ENCODE data around the gene APP.

DNA sequence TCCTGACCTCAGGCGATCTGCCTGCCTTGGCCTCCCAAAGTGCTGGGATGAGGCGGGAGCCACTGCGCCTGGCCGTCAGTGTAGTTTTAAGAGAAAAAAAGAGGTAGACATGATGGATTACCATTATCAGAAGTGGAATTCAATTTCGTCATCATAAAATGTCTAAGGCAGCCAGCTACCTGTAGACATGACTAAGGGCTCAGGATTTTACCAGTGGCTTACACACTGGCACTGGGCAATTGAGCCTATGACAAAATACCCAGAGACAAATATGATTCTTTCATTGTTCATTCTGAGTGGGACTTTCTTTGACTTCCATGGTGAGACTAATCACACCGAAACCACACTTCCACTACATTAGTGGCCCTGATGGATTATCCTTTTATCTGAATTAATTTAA lies 254.3 kb downstream of the APP start:
- TF ChIP-seq, protein P1, sequence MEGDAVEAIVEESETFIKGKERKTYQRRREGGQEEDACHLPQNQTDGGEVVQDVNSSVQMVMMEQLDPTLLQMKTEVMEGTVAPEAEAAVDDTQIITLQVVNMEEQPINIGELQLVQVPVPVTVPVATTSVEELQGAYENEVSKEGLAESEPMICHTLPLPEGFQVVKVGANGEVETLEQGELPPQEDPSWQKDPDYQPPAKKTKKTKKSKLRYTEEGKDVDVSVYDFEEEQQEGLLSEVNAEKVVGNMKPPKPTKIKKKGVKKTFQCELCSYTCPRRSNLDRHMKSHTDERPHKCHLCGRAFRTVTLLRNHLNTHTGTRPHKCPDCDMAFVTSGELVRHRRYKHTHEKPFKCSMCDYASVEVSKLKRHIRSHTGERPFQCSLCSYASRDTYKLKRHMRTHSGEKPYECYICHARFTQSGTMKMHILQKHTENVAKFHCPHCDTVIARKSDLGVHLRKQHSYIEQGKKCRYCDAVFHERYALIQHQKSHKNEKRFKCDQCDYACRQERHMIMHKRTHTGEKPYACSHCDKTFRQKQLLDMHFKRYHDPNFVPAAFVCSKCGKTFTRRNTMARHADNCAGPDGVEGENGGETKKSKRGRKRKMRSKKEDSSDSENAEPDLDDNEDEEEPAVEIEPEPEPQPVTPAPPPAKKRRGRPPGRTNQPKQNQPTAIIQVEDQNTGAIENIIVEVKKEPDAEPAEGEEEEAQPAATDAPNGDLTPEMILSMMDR (conservative IDR thresholded peaks at IDR 0.05; ENCODE audit: low read depth, low read length): no peak
- no peak for TF ChIP-seq EZH2 (IDR thresholded peaks at IDR 0.05; ENCODE audit: borderline replicate concordance, low read depth, low read length, poor library complexity, severe bottlenecking)

Measured in A673 (cell line).